Colonic mucosa (tissue), 4 donors: ENCODE data around the gene NPAS3. TPM values are rescaled to one million over a fixed set of nuclear protein-coding genes. Genes with fewer than 3 reads are reported as not detected.

Source experiments
- DNase-seq: peaks from one replicate; pipeline ENCODE4 v3.0.0-alpha.2; 2020
- H3K27ac ChIP-seq: fragments of 200-600 bp; one replicate; pipeline ENCODE4 v1.8.0; 2021
- H3K27me3 ChIP-seq: fragments of 200-600 bp; one replicate; pipeline ENCODE4 v1.8.0; 2021
- H3K36me3 ChIP-seq: fragments of 200-600 bp; one replicate; pipeline ENCODE4 v1.8.0; 2021
- H3K4me1 ChIP-seq: fragments of 200-600 bp; one replicate; pipeline ENCODE4 v1.8.0; 2021; ENCODE audit warnings: mild to moderate bottlenecking
- H3K4me3 ChIP-seq: fragments of 200-600 bp; one replicate; pipeline ENCODE4 v1.8.0; 2021
- H3K9ac ChIP-seq, 2 donors: one replicate each; pipeline ENCODE4 v1.7.0; 2013; ENCODE audit warnings: control low read depth in 2 of 2, low read depth in 2 of 2, low read length in 2 of 2
- H3K9me3 ChIP-seq: fragments of 200-600 bp; one replicate; pipeline ENCODE4 v1.8.0; 2021
- CTCF ChIP-seq: fragments of 200-600 bp; IDR thresholded peaks from one replicate; pipeline ENCODE4 v1.8.0; 2022; ENCODE audit warnings: antibody characterized with exemption, mild to moderate bottlenecking
- intact Hi-C: fragments of 100-400 bp; cut with DNase I; formaldehyde crosslinking; loops from one replicate; pipeline ENCODE4 v1.14.1; 2022
- total RNA-seq, 2 donors: library from RNA; stranded (reverse); fragmentation: NEBNext Ultra II Directional in 1 of 2; extraction: Animal tissue kit (Norgen Biotek cat#: 25700) in 1 of 2; gene quantifications; one replicate each; pipeline ENCODE4 v1.2.1, GENCODE V29; 2021
- donor health status: healthy.
- donor health status: DM: no; HTN: no; CAD: no.
- donor health status: DM: no; HTN: no; CAD: no.

NPAS3 gene
- total RNA-seq, 2 donors from 2014 or later = 0.79 to 1.6 TPM

- H3K27me3 ChIP-seq = no peaks in the 10 kb centered on the region
- TF ChIP-seq CTCF = no peak
- no peaks in the 10 kb centered on the region for H3K4me1 ChIP-seq
- no peaks in the 10 kb centered on the region for H3K36me3 ChIP-seq
- H3K9ac ChIP-seq = no peak overlapping the region
- H3K9me3 ChIP-seq = no peaks in the 10 kb centered on the region
- H3K4me3 ChIP-seq = no peak overlapping the region
- intact Hi-C loops = no loop called here
- no peak for DNase-seq
- H3K27ac ChIP-seq = no peak overlapping the region
Measured at GRCh38 chr14:32993921-32994320, 55.2 kb downstream of the NPAS3 start.

GRCh38 chr14:32996343-32996742, 57.7 kb downstream of the NPAS3 start:
- Histone ChIP-seq H3K27ac (no peak overlapping the region), H3K9me3 (no peaks in the 10 kb centered on the region), H3K27me3 (no peaks in the 10 kb centered on the region), H3K36me3 (no peaks in the 10 kb centered on the region), H3K4me1 (no peaks in the 10 kb centered on the region), H3K9ac (no peak overlapping the region), H3K4me3 (no peak overlapping the region)
- TF ChIP-seq CTCF = no peak
- DNase-seq = no peak
- intact Hi-C loops = no loop called here

GRCh38 chr14:32998433-32998832, 59.8 kb downstream of the NPAS3 start:
- intact Hi-C loops = no loop called here
- Histone ChIP-seq H3K9ac (no peak overlapping the region), H3K4me3 (no peak overlapping the region), H3K27ac (no peak overlapping the region), H3K27me3 (no peaks in the 10 kb centered on the region), H3K36me3 (no peaks in the 10 kb centered on the region), H3K4me1 (no peaks in the 10 kb centered on the region), H3K9me3 (no peaks in the 10 kb centered on the region)
- TF ChIP-seq CTCF = peak; percentile 21
- no peak for DNase-seq

- no peaks in the 10 kb centered on the region for H3K27me3 ChIP-seq
- no peaks in the 10 kb centered on the region for H3K4me1 ChIP-seq
- H3K4me3 ChIP-seq = no peak overlapping the region
- H3K36me3 ChIP-seq = no peaks in the 10 kb centered on the region
- DNase-seq = no peak
- H3K9me3 ChIP-seq = no peaks in the 10 kb centered on the region
- no peak overlapping the region for H3K9ac ChIP-seq
- TF ChIP-seq CTCF = no peak
- no peak overlapping the region for H3K27ac ChIP-seq
- intact Hi-C loops = no loop called here
Measured at GRCh38 chr14:33009673-33010072, 71.0 kb downstream of the NPAS3 start.

GRCh38 chr14:33010495-33010894, 71.8 kb downstream of the NPAS3 start:
- H3K27me3 ChIP-seq = no peaks in the 10 kb centered on the region
- no peaks in the 10 kb centered on the region for H3K4me1 ChIP-seq
- intact Hi-C loops = no loop called here
- DNase-seq = no peak
- no peak overlapping the region for H3K9ac ChIP-seq
- H3K4me3 ChIP-seq = no peak overlapping the region
- no peak overlapping the region for H3K27ac ChIP-seq
- no peak for TF ChIP-seq CTCF
- no peaks in the 10 kb centered on the region for H3K36me3 ChIP-seq
- no peaks in the 10 kb centered on the region for H3K9me3 ChIP-seq

GRCh38 chr14:33014710-33015109, 76.0 kb downstream of the NPAS3 start:
- TF ChIP-seq CTCF = no peak
- no peaks in the 10 kb centered on the region for H3K4me1 ChIP-seq
- H3K36me3 ChIP-seq = no peaks in the 10 kb centered on the region
- no peak for DNase-seq
- H3K27me3 ChIP-seq = no peaks in the 10 kb centered on the region
- intact Hi-C loops = no loop called here
- H3K27ac ChIP-seq = no peak overlapping the region
- no peak overlapping the region for H3K4me3 ChIP-seq
- no peak overlapping the region for H3K9ac ChIP-seq
- no peaks in the 10 kb centered on the region for H3K9me3 ChIP-seq
